ENCODE results near the gene PPARG.
"Not testable (repeated sequence)": the region's sequence is repeated elsewhere in the genome, so short reads cannot be mapped to it uniquely, and the experiment has no call there.

The PPARG gene

DNA sequence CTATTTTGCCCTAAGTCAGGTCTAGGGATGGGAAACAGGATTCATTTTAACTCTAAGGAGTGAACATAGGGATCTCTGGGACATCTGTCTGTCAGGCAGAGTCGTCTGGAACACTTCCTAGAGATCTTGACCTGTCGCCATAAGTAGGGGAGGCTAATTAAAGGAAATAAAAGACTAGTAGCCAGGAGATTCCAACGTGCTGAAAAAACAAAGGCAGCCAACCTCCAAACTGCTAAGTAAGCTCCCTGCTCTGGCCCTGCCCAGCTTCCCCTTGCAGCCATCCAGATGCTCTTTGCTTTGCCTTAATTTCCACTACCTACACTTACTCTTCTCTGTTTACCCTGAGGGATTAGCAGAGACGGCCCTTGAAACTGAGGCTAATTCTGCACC, 177.0 kb downstream of the PPARG start:
- DNase-seq: no peak

DNA sequence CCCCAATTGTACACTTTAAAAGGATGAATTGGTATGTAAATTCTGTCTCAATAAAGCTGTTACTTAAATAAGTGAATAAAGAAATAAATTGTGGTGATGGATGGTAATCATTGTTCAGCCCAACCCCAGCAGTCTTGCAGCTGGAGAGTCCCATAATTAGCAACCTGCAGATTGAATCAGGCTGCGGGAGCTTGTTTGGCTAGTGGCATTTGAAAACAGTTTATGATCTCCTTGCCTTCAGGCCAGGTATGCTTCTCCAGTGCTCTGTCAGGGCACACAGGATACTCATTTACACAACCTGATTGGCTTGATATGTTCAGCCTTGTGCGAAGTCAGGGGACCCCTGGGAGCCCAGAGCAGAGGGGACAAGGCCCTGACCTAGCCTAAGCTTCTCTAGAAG, 178.9 kb downstream of the PPARG start:
- no peak for DNase-seq

DNA sequence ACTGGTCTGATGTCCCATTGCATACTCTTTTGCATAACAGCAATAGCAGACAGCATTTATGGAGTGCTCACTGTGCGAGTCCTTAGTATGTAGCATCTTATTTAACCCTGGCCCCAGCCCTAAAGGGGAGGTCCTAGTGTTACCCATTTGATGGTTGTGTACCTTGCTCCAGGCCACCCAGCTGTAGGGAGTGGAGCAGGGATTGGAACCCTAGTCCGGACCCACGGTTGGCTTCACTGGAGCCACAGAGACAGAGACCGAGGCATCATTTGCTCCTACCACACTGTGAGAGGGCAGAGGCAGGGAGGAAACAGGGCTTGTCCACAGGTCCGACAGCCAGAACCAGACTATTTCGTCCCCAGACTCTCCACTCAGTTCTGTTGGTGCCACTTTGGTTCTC, 179.4 kb downstream of the PPARG start:
- DNase-seq: no peak

DNA sequence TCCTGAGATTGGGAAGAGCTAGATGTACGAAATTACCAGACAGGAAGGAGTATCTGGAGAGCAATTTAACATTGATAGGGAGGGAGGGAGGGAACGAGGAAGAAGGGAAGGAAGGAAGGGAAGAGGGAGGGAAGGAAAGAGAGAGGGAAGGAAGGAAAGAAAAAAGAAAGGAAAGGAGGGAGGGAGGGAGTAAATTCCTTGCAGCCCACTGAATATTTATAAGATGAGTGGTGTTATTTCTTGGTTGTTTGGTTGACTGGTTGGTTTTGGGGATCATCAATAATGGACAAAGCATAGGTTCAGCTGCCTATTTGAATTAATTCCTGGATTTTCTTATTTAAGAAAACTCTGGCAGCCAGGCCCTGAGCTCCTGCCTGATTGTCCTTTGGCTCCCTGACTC, 179.9 kb downstream of the PPARG start:
- no peak for DNase-seq

DNA sequence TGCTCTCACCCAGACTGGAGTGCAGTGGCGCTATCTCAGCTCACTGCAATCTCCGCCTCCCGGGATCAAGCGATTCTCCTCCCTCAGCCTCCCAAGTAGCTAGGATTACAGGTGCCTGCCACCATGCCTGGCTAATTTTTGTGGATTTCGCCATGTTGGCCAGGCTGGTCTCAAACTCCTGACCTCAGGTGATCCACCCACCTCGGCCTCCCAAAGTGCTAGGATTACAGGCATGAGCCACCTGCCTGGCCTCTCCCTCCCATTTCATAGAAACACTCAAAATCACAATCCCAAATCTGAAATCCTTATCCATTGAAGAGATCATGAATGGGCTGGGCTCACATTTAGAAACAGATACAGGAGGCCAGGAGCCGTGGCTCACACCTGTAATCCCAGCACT, 180.4 kb downstream of the PPARG start:
- not testable (repeated sequence) for DNase-seq

DNA sequence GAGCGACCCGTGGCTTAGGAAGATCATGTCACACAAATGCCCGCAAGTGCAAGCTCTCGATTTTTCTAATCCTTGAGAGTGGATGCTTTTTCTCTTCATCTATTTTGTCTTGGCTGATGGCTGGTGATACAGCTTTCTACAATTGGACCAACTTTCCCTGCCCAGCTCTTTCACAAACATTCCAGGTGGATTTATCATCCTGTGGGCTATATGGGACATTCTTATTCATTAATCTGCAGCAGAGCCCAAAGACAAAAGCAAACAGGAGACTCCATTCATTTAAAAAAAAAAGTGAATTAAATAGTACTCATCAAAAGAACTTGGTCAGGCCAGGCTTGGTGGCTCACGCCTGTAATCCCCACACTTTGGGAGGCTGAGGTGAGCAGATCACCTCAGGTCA, 181.2 kb downstream of the PPARG start:
- no peak for DNase-seq

DNA sequence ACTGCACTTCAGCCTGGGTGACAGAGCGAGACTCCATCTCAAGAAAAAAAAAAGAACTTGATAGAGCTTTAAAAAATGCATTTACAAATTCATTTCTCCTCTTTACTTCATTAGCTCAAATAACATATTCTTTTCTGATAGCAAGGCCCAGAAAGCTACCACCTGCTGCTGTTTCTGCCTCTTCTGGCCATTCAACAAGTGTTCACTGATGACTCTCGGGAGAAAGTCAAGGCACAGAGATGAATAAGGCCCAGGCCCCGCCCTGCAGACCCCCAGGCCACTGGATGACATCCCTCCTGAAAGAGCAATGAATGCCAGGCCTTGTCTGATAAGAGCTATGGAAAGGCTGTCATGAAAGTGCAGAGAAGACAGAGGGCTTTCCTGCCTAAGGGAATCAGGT, 181.8 kb downstream of the PPARG start:
- DNase-seq: no peak

DNA sequence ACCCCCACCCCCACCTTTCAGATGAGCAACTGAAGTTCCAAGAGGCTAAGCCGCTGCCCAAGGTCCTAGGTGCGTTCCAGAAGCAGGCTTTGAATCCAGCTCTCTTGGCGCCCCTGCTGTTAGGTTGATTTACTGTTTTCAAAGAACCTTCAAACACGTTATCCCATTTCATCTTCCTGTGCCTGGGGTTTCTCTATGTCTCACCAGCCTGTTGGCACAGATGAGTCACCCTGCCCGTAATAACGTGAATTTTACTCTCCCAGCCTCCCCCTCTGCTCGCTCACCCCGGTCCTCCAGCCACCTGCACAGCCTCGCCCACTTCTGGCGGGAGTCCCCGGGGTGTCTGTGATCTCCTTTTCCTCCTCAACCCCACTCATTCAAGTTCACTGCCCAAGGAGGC, 182.4 kb downstream of the PPARG start:
- DNase-seq: no peak

DNA sequence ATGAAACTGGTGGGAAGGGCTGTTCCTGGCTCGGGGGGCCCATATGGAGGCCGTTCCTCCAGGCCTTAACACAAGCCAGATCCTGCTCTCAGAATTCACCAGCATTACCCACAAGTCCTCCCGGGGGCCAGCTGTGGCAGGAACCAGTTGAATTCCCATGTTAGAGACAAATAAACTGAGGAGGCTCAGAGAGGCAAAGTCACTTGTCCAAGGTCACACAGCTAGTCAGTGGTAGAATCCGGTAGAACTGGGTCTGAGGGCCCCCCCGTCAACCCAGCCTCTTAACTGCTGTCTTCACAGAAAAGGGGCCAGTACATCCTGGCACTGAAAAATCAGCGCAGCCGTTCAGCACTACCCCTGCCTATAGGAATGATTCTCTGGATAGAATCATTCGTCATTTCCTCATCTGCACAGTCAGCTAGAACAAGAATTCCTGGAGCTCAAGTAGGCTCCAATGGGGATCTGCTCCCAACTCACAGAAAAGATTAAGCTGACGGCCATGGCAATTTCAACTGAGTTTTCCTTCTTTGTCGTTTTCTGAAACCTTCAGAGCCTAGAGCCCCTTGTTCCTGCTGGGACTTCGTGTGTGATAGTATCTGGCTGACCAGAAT, 183.2 kb downstream of the PPARG start:
- no peak for DNase-seq

DNA sequence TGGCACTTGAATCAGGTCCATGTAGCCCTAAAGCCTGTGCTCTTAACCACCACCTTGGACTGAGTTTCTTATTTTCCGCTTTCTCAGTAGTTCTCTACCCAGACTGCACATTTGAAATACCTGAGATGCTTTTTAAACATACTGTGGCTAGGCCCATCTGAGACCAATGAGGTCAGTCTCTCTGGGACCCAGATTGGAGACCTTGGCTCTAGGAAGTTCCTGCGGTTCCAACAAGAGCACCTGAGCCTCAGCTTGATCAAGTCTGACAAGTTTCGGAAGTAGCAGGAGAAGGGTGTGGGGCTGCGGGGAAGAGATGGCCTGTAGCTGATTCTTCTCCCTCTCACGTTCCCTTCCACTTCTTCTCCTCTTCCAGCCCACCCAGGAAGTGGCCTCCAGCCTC, 183.9 kb downstream of the PPARG start:
- no peak for DNase-seq

DNA sequence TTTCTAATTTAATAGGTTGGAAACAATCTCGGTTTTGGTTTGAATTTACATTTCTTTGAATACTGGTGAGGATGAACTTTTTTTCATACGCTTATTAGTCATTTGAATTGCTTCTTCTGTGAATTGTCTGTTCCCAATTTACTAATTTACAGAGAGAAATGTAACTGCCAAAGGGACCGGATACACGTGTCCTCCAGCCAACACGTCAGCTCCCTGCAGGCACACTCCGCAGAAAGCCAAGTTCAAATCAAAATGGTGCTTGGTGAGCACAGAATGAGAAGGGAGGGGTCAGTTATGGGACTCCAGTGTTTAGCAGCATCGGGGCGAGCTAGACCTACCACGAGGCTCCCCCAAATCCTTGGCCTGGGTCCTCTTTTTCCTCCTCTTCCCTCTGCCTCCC, 184.6 kb downstream of the PPARG start:
- DNase-seq: no peak

DNA sequence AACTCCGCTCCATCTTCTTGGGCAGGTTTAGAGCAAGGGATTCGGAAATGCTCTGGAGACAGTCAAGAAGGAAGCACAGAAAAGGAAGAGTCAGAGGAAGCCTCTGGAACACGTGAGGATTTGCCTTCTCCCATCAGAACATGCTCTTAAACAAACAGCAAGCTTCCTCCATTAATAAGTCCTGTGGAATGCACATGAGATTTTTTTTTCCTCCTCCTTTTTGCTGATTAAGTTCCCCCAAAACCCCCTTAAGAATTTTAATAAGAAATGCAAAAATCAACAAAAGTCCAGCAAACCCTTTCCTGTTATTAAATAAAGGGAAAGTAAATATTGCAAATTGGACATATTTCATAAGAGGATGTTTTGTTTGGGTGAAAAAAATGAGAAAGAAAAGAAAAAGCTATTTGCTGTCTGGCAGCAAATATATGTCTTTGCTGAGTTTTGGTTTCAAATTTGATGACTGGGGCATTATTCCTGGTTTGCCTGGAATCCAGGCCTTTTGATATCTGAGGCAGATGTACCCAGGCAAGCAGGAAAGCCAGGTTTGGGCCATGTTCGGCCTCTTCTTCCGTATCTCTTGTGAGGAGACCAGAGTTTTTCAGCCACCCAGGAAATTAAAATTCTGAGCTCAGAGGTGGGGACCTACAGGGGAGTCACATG, 187.5 kb downstream of the PPARG start:
- no peak for DNase-seq

DNA sequence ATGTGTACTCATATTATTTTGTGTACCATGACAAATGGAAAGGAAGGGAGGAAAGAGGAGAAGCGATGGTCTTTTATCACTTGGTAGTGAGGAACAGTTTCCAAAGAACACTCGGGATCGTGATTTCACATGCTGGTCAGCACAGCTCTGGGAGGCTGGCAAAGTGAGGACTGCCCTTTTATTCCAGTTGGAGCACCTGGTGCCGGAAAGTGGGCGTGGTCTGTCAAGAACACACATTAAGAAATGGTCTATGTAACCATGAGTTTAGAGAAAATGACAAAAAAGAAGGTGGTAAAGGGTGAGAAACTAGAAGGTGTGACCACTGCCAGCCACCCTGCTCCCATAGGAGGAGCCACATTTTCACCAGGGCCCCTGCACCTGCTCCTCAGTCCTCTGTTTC, 188.4 kb downstream of the PPARG start:
- DNase-seq: no peak

DNA sequence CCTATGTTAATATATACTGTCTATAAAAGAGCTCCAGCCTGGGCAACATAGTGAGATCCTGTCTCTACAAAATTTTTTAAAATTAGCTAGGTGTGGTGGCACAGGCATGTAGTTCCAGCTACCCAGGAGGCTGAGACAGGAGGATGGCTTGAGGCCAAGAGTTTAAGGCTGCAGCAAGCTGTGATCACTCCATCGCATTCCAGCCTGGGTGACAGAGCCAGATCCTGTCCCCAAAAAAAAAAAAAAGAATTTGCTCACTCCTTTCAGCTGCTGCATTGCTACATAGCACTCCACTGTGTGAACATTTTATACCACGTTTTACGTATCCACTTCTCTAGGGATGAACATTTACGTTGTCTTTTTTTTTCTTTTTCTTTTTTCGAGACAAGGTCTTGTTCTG, 189.5 kb downstream of the PPARG start:
- DNase-seq: no peak

DNA sequence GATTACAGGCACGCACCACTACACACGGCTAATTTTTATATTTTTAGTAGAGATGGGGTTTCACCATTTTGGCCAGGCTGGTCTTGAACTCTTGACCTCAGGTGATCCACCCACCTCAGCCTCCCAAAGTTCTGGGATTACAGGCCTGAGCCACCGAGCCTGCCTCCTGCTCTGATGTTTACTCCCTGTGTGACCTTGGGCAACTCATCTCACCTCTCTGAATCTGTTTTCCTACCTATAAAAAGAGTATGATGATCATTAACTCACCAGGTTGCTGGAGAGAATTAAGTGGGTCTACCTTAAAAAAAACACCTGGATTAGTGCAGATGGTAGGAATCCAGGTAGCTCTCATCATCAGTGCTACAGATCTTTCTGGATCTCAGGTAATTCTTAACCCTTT, 190.3 kb downstream of the PPARG start:
- not testable (repeated sequence) for DNase-seq

DNA sequence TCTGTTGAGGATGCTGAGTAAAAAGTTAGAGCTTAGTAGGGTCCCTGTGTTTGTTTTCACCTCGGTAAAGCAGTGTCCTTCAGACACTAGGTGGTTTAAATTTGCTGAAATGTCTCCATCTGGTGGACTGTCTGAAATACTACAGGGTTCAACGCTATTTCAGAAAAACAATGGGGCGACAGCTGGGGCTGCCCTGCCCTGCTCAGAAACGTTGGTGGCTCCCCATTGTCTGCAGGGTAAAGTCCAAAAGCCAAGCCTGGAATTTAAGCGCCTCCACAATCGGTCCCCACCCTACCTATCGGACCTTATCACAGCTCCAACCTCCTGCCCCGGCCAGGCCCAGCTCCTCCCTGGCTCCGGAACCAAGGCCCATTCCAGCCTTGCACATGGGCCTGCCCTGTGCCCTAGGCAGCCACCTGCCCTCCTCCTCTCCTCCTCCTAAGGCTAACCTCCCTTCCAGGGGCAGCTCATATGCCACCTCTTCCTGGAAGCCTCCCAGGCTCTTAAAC, 191.1 kb downstream of the PPARG start:
- DNase-seq: no peak

DNA sequence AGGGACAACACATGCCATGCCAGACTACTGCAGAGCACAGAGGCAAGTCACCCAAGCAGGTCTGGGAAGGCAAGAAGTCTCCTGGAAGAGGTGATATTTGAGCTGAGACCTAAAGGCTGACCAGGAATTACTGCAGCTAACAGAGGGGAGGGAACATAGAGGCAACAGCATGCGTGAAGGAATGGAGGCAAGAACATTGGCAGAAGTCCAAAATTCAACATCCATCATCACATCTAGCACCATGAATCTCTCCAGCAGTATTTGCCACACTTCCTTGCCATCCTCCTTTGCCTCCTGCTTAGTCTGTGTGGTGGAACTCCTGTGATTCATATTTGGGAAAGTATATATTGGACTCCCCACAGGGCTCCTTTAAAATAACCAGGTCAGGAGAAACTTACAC, 194.5 kb downstream of the PPARG start:
- no peak for DNase-seq

DNA sequence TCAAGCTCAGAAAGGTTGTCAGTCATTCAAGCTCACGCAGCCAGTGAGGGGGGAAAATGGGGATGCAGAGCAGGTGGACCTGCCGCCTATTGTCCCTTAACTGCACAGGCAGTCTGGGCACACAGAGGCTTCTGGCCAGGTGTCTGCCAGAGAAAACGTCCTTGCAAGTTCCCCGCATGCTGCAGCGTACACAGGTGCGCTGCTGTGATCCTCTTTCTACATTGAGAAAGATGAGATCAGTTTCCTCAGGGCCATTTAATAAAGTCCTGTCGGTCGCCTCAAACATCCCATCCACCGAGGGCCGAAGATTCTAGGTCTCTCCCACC, 195.0 kb downstream of the PPARG start:
- no peak for DNase-seq

Data from activated gamma-delta T cell treated with Interleukin-2 at 50 U/mL for 16 hours (primary cell).